GM21825 (cell line): ENCODE results near the gene LAMC2.

Experiments used
- ATAC-seq: cut with Tn5 transposase; IDR thresholded peaks from one replicate; pipeline ENCODE4 v1.9.1; 2021; ENCODE audit warnings: mild to moderate bottlenecking, moderate library complexity; ENCODE audit not compliant: unreplicated experiment

LAMC2 gene

DNA sequence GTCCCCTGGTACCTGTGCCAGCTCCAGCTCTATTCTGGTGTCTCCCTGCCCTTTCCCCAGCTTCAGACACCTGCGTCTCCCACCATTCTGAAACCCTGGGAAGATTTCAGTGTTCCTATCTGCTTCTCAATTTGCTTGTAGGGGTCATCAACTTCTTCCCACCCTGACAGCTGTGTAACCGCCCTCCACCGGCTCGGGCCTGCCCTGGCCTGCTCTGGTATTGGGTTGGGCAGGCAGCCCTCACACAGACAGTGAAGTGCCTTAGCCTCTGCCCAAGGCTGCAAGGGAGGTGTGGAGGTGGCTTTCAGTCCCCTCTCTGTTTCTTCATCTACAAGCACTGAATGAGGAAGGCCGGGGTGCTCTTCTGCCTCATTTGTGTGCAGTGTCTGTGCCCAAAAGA, 97.2 kb downstream of the LAMC2 start:
- no peak for ATAC-seq

DNA sequence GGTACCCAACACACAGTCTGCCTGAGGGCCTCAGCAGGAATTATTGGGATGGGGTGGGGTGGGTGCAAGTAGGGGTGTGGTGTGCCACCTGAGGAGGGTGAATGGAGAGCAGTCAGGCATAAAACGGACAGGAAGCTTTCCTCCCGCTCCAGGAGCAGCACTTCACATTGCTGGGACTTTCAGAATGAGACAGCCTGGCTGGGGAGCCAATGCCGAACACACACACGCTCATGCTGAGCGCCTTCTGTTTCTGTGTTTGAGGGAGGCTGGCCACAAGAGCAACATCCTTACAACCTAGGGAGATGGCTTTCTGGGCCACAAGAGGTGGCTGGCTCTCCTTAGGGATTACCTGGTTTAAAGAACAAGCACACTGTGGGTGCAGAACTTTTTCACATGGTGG, 98.0 kb downstream of the LAMC2 start:
- ATAC-seq: no peak

DNA sequence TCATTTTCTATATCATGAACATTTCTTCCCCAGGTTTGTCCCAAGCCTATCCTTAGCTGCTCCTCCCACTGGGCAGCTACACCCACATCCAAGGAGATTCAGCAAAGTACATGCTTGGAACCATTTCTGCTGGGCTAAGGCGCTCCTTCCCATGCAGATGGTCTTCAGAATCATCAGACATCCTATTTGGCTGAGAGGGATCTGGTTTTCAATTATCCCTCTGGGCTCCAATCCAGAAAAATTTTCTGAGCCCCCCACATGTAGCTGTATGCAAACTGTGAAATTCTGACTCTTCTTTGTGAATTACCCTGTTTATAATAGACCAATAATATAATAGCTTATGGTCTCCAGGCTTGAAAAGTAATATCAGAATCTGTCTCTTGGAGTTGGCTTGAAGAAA, 99.2 kb downstream of the LAMC2 start:
- no peak for ATAC-seq

DNA sequence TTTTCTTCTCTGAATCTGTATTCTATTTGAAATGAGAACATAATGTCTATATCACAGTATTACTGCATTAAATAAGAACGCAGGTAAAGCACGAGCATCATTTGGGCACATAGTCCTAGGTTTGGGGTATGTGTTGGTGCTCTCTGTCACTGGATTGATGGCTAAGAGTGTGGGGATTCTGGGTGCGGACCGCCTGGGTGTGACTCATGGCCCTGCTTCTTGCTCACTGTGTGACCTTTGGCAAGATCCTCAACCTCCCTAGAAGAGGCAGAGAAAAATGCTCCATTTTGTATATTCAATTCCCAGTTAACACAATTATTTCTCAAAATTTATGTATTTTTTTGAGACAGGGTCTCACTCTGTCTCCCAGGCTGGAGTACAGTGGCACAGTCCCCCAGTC, 99.7 kb downstream of the LAMC2 start:
- no peak for ATAC-seq

DNA sequence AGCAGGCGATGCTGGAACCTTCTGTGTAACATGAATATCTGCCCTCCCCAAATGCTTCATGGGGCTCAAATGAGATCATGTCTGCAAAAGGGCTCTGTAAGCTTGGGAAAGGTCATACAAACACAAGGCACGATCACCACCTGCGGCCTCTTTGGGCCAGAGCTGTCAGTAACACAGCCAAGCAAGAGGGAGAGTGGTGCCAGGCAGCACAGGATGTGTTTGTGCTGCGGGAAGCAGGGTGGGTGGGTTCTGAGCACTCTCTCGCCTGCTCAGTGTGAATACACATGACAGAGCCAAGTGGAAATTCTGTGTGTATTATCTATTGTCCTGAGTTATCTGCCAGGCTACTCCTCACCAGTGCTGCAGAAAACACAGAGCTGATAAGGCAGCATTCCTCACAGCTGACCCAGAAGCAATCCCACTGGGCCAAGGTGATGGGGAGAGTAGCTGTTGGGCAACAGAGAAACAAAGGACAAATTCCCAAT, 101.2 kb downstream of the LAMC2 start:
- no peak for ATAC-seq

DNA sequence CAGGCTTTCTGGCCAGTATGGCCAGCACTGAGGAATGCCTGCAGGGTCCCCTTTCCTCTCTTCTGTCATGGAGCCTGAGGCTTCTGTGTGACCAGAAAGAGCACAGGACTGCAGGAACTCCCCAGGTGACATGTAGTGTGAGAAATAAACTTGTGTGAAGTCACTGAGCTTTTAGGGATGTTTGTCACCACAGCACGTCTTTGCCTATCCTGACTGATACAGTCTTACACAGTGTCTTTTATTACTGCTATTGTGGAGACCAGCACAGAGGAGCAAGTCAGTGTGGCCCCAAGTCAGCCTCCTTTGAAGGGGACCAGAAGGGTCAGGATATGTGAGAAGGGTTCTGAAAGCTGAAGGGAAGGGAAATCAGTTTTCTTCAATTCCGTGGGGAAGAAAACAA, 102.5 kb downstream of the LAMC2 start:
- no peak for ATAC-seq

DNA sequence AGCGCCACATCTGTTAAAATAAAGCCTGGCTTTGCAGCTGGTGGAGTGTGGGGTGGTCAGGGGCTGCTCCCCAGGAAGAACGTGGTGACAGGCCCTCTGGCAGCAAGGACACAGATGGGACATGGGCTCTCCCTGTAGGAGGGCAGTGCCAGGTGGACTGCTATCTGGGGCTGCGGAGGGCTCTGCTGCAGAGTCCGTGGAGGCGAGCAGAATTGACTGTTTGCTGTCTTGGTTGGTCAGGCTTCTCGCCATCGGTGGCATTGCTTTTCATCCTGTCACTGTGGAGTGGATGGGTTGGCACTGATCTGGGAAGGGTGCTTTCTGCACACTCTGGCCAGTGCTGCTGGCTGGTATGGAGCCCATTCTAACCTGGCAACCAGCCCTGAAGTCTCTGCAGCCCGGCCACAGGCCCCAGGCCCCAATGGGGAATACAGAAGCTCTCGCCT, 103.0 kb downstream of the LAMC2 start:
- no peak for ATAC-seq

DNA sequence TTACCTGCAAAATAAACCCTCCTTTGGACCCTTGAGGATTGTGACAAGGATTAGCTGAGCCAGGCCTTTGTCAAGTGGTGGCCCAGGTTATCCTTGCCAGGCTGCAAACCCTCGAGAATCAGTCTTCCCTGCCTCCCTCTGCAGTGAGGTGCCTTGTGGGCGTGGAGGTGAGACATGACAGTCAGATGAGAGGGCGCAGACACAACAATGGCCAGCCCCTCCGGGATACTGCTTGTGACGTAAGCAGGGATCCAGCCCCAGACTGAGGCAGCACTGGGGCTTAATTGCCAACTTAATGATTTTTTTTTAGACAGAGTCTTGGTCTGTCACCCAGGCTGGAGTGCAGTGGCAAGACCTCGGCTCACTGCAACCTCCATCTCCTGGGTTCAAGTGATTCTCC, 104.6 kb downstream of the LAMC2 start:
- ATAC-seq: no peak

DNA sequence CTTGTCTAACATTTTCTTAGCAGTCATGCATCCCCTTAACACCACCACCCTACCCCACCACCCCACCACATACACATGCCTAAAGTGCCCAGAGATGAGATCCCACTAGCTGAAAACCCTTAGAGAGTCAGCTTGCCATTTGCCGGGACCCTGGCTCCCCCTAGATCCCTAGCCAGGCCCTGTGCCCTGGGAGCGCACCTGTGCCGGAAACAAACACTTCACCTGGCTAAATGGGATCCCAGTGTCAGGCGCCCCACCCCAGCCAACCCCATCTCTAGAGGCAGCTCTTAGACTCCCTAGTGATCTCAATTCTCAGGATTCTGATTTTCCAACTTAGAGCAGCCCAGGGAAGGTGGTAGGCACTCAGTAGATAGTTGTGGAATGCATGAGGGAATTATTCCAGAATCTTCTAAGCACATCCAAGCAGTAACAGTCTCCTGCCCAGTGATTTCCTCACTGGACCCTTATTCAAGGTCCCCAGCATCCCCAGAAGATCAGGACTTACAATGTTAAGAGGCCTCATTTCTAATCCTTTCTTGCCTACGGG, 105.2 kb downstream of the LAMC2 start:
- no peak for ATAC-seq

DNA sequence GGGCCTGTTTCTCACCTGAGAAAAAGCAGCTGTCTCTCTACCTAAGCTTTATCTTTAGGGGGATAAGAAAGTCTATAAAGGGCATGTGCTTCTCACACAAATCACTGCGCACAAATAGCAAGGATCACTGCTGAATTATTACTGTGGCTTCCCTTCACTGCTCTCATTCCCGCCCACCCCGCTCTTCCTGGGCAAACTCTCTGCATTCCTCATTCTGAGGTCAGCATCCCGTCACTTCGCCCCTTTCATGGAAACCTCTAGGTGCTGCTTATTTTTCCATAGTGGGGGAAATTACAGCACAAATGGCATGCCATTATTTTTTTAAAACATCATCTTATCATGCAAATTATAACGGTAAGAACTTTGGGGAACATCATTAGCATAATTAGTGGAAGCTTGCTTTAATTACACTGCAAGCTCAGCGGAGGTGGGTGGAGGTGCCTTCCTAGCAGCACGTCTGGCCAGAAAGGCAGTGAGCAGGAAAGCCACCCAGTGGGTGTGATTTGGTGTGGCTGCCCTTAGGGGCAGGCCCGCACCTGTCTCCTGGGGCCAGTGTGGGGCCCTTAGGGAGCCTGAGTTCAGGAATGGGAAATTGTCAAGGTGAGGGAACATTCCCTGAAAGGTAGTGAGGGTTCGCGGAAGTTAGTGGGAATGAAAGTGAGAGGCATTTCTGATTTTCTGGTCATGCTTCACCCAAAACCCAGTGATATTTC, 105.9 kb downstream of the LAMC2 start:
- no peak for ATAC-seq

DNA sequence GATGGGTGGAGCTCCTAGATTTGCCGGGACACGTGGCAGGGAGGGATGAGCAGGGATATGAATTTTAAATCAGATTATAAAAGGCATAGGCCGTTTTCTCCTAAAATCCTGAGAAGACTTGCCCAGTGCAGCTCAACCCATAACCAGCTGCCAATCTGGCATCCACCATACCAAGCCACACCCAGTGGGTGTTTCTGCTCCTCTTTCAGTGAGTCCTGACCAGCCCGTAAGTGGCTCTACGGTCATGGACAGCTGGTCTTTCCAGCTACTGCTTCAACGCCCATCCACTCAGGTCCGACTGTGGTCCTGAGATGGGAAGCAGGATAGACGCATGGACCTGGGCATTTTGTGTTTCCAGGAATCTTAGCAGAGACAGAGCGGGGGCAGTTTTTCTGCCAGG, 107.2 kb downstream of the LAMC2 start:
- ATAC-seq: no peak

DNA sequence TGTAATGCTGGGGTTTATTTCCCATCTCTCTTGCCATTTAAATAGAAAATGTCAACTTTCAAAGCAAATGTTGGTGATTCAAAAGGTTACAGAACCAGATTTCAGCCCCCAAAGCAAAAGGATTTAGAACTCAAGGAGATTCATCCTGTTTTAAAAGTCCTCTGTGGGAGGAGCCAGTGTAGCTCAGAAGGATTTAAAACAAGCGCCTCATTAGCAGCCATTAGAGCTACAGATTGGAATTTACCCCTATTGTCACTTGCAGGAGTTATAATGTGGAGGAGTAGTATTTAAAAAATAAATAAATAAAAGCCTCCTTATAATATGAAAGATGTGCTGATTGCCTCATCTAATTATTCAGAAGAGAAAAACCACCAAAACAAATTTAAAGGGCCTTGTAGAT, 107.8 kb downstream of the LAMC2 start:
- no peak for ATAC-seq
